Measurements from ENCODE around the gene CGREF1. TPM values are rescaled to one million over a fixed set of nuclear protein-coding genes. Genes with fewer than 3 reads are reported as not detected.

CGREF1 gene
- total and polyA plus RNA-seq, 4 donors: 0.55 to 0.89 (median 0.69) TPM

GRCh38 chr2:27087823-27088410 is 31.0 kb downstream of the CGREF1 start:
- TF ChIP-seq CTCF (IDR thresholded peaks at IDR 0.05; ENCODE audit: control extremely low read depth, extremely low read depth): no peak
- Histone ChIP-seq H3K27me3 (ENCODE audit: control insufficient read depth in 3 of 3, insufficient read depth in 3 of 3, low read length in 2 of 3) (no peaks in the 10 kb centered on the region), H3K4me1 (ENCODE audit: control insufficient read depth in 5 of 5, insufficient read depth in 5 of 5, low read length in 5 of 5) (peaks cover 0 to 33% (median 0%) of the 10 kb centered on the region in 5 donors), H3K9me3 (ENCODE audit: control insufficient read depth in 4 of 4, insufficient read depth in 3 of 4, low read length in 3 of 4) (no peaks in the 10 kb centered on the region), H3K27ac (ENCODE audit: low read depth in 1 of 2, low read length in 1 of 2) (no peak overlapping the region), H3K36me3 (ENCODE audit: control insufficient read depth in 4 of 4, insufficient read depth in 4 of 4, low read length in 4 of 4) (peaks cover 0 to 21% (median 6%) of the 10 kb centered on the region in 4 donors), H3K4me3 (no peak overlapping the region), H3K9ac (ENCODE audit: insufficient read depth in 1 of 2, low read length in 2 of 2) (no peak overlapping the region)
- WGBS, 2 donors: 91% methylated on average over 5 of the region's 5 CpGs
- no peak for ATAC-seq (ENCODE audit: insufficient read depth, low FRiP score)
- no peak for DNase-seq

- peaks cover 0 to 39% (median 0%) of the 10 kb centered on the region in 5 donors for H3K4me1 ChIP-seq (ENCODE audit: control insufficient read depth in 5 of 5, insufficient read depth in 5 of 5, low read length in 5 of 5)
- no peaks in the 10 kb centered on the region for H3K9me3 ChIP-seq (ENCODE audit: control insufficient read depth in 4 of 4, insufficient read depth in 3 of 4, low read length in 3 of 4)
- DNase-seq (peak in 1 of 3 donors; percentile 52), ATAC-seq (ENCODE audit: insufficient read depth, low FRiP score) (no peak)
- no peaks in the 10 kb centered on the region for H3K27me3 ChIP-seq (ENCODE audit: control insufficient read depth in 3 of 3, insufficient read depth in 3 of 3, low read length in 2 of 3)
- no peak for TF ChIP-seq CTCF (IDR thresholded peaks at IDR 0.05; ENCODE audit: control extremely low read depth, extremely low read depth)
- H3K4me3 ChIP-seq: peak within 1 kb of the TSS; percentile 57
- WGBS, 2 donors: 12 to 13% methylated on average over 54 of the region's 54 CpGs
- peak within 1 kb of the TSS; percentile 92 for H3K27ac ChIP-seq (ENCODE audit: low read depth in 1 of 2, low read length in 1 of 2)
- peaks cover 0 to 26% (median 6%) of the 10 kb centered on the region in 4 donors for H3K36me3 ChIP-seq (ENCODE audit: control insufficient read depth in 4 of 4, insufficient read depth in 4 of 4, low read length in 4 of 4)
- H3K9ac ChIP-seq (ENCODE audit: insufficient read depth in 1 of 2, low read length in 2 of 2): no peak within 1 kb of the TSS
Observed at GRCh38 chr2:27086724-27087593, 32.0 kb downstream of the CGREF1 start, which contains the start of gene KHK. Gene KHK (plus strand): TSS chr2:27086772. CDS start chr2:27087260, 488 bp downstream.

- H3K9ac ChIP-seq (ENCODE audit: insufficient read depth in 1 of 2, low read length in 2 of 2): no peak overlapping the region
- peak; percentile 89 for ATAC-seq (ENCODE audit: insufficient read depth, low FRiP score)
- H3K27ac ChIP-seq (ENCODE audit: low read depth in 1 of 2, low read length in 1 of 2): peak overlapping the region; percentile 92
- H3K4me1 ChIP-seq (ENCODE audit: control insufficient read depth in 5 of 5, insufficient read depth in 5 of 5, low read length in 5 of 5): peaks cover 0 to 46% (median 4%) of the 10 kb centered on the region in 5 donors
- peak overlapping the region; percentile 57 for H3K4me3 ChIP-seq
- 0% methylated on average over 66 to 81 of the region's 81 CpGs for WGBS, 2 donors
- peak; percentile 96 for TF ChIP-seq CTCF (IDR thresholded peaks at IDR 0.05; ENCODE audit: control extremely low read depth, extremely low read depth)
- no peaks in the 10 kb centered on the region for H3K27me3 ChIP-seq (ENCODE audit: control insufficient read depth in 3 of 3, insufficient read depth in 3 of 3, low read length in 2 of 3)
- peak; percentile 95 to 98 (median 98) for DNase-seq
- peaks cover 0 to 34% (median 7%) of the 10 kb centered on the region in 4 donors for H3K36me3 ChIP-seq (ENCODE audit: control insufficient read depth in 4 of 4, insufficient read depth in 4 of 4, low read length in 4 of 4)
- no peaks in the 10 kb centered on the region for H3K9me3 ChIP-seq (ENCODE audit: control insufficient read depth in 4 of 4, insufficient read depth in 3 of 4, low read length in 3 of 4)
Observed at GRCh38 chr2:27086090-27086723, 32.7 kb downstream of the CGREF1 start.

Data from lung (tissue), 12 donors.